Activated CD4-positive, alpha-beta memory T cell treated with anti-CD3 and anti-CD28 coated beads, Interleukin-2, amount 10 ng/mL, durations not matched to agents 7 days and 5 days (primary cell): ENCODE results near the gene PTK7. TPM values are rescaled to one million over a fixed set of nuclear protein-coding genes. Genes with fewer than 3 reads are reported as not detected.
A peak's percentile ranks its signal among the peaks of the same experiment; 100 is the strongest.

ENCODE experiments used
- CTCF ChIA-PET: fragments of 350-600 bp; sonication (Branson Sonifier 250); formaldehyde crosslinking; loops from one replicate; lab custom pipeline; 2021; ENCODE audit warnings: antibody characterized with exemption, inconsistent platforms; lab: Charles Lee
- POLR2A ChIA-PET: fragments of 350-600 bp; sonication (Branson Sonifier 250); formaldehyde crosslinking; loops from one replicate; lab custom pipeline; 2021; ENCODE audit warnings: antibody characterized with exemption; lab: Charles Lee
- DNase-seq: peaks from one replicate; pipeline ENCODE4 v3.0.0-alpha.2; 2020
- H3K27ac Mint-ChIP-seq: one replicate; pipeline ENCODE4 v1.8.0; 2021; ENCODE audit warnings: mild to moderate bottlenecking, mixed read lengths
- H3K27me3 Mint-ChIP-seq: one replicate; pipeline ENCODE4 v1.8.0; 2021; ENCODE audit warnings: mixed read lengths
- H3K36me3 Mint-ChIP-seq: one replicate; pipeline ENCODE4 v1.8.0; 2021; ENCODE audit warnings: low read depth, mixed read lengths
- H3K4me1 Mint-ChIP-seq: one replicate; pipeline ENCODE4 v1.8.0; 2021; ENCODE audit warnings: mixed read lengths
- H3K4me3 Mint-ChIP-seq: one replicate; pipeline ENCODE4 v1.8.0; 2021; ENCODE audit warnings: mild to moderate bottlenecking, mixed read lengths
- H3K9me3 Mint-ChIP-seq: one replicate; pipeline ENCODE4 v1.8.0; 2021; ENCODE audit warnings: mixed read lengths
- total RNA-seq, 2 experiments: library from RNA; stranded (reverse); gene quantifications; one replicate each; pipeline ENCODE4 v1.2.3, GENCODE V29; 2021

The PTK7 gene
- total RNA-seq, 2 experiments from 2014 or later: 0.23 to 0.35 TPM

DNA sequence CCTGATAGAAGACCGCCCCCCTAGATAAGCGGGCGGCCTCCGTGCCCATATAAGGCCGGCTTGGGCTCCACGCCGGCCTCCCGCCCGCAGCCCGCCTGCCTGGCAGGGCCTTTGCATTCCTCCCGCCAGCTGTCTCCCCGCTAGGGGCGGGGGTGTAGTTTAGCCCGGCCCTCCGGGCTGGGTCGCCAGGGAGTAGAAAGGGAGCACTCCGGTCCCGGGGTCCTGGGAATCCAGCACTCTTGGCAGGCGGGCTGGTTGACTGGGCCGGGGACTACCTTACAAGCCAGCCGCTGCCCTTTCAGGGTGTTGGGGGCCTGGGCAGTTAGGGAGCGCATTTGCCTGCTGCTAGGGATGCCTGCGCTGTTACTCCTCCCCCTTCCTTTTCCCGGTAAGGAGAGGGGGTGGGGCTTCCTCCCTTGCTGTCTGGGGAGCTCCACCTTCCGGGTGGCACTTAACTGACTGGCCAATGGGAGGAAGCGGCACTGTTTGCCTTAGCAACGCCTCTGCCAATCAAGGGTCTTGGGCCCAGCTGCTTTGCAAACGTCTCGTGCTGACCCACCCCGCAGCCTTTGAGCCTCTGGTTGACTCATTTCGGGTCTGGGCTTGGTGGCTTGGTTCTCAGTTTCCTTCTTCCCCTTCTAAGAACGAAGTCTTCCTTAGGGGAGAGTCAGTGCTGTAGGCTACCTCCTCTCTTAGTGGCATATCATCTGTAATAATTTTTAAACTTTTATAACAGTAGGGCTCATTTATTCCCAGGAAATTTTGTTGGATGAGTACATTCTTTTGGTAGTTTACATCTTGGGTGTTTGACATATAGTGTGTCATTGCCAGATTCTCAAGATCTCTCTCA is 98.4 kb downstream of the PTK7 start:
- peaks cover 62% of the 10 kb centered on the region for H3K36me3 Mint-ChIP-seq
- peak overlapping the region; percentile 87 for H3K27ac Mint-ChIP-seq
- CTCF ChIA-PET: interaction anchor here (0.6 to 2.7 kb wide), 7 partner anchors 31 to 332 kb away, joined by 3 to 15 read pairs (median 3); partner anchors contain the start of genes CUL7, DNPH1, KLC4 and KLHDC3
- peak overlapping the region; percentile 95 for H3K4me3 Mint-ChIP-seq
- POLR2A ChIA-PET: interaction anchor here (0.7 to 5.7 kb wide), 16 partner anchors 10 to 455 kb away, joined by 3 to 51 read pairs (median 4); partner anchors contain the start of genes ABCC10, CNPY3, CUL9 and DNPH1
- DNase-seq: peak; percentile 98
- H3K9me3 Mint-ChIP-seq: no peaks in the 10 kb centered on the region
- peaks cover 51% of the 10 kb centered on the region for H3K4me1 Mint-ChIP-seq
- no peaks in the 10 kb centered on the region for H3K27me3 Mint-ChIP-seq

DNA sequence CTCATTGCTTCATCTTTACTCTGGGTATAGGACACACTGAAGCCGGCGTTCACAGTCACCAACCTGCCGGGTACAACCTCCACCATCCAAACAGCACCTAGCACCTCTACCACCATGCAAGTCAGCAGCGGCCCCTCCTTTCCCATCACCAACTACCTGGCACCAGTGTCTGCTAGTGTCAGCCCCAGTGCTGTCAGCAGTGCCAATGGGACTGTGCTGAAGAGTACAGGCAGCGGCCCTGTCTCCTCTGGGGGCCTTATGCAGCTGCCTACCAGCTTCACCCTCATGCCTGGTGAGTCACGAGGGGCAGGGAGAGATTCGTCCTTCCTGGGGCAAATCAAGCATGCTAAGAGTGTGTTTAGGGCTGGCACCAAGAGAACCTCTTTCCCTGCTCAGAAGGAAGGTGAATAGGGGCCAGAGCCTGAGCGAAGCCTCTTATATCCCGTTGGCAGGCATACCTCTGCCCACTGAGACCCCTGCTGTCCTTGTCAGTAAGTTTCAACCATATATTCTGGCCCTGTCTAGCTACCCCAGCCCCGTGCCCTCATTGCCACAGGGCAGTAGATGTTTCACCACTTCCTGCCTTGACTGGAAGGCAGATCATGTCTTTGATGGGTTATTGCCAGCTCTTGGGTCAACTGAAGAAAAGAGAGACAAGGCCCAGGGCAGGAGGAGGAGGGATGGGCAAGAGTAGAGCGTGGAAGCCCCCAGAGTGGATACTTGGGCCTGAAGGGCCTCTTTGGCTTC is 99.7 kb downstream of the PTK7 start:
- CTCF ChIA-PET: interaction anchor here (1.0 to 2.7 kb wide), 3 partner anchors 53 to 330 kb away, joined by 3 to 15 read pairs (median 7); partner anchors contain the start of genes DNPH1, KLC4 and MRPL2
- POLR2A ChIA-PET: interaction anchor here (1.5 to 5.7 kb wide), 5 partner anchors 8 to 247 kb away, joined by 5 to 51 read pairs (median 10); partner anchors contain the start of genes CNPY3, CUL9, DNPH1 and ZNF318
- H3K9me3 Mint-ChIP-seq: no peaks in the 10 kb centered on the region

DNA sequence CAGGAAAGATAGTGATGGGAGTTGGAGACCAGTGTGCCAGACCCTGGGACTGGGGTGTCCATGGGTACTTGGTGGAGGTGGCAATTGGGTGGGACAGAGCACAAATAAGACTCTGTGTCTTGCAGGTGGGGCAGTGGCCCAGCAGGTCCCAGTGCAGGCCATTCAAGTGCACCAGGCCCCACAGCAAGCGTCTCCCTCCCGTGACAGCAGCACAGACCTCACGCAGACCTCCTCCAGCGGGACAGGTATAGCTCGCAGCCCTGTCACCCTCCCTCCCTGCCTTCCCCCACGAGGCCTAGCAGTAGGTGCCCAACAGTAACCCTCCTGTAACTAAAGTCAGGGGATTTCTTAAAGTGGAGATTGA is 100.3 kb downstream of the PTK7 start:
- H3K4me3 Mint-ChIP-seq: no peak overlapping the region
- CTCF ChIA-PET: interaction anchor here (2.6 kb wide), 1 partner anchor 53 kb away, joined by 15 read pairs; the partner anchor contains the start of gene DNPH1
- no peaks in the 10 kb centered on the region for H3K9me3 Mint-ChIP-seq
- peaks cover 62% of the 10 kb centered on the region for H3K36me3 Mint-ChIP-seq
- H3K4me1 Mint-ChIP-seq: peaks cover 48% of the 10 kb centered on the region
- H3K27ac Mint-ChIP-seq: peak overlapping the region; percentile 87
- POLR2A ChIA-PET: interaction anchor here (2.4 to 5.7 kb wide), 2 partner anchors 8 to 53 kb away, joined by 10 to 51 read pairs; partner anchors contain the start of genes CUL9 and DNPH1
- DNase-seq: no peak
- H3K27me3 Mint-ChIP-seq: no peaks in the 10 kb centered on the region

More for the DNA sequence above, 99.7 kb downstream of the PTK7 start:
- peak overlapping the region; percentile 87 for H3K27ac Mint-ChIP-seq
- H3K36me3 Mint-ChIP-seq: peaks cover 62% of the 10 kb centered on the region
- H3K27me3 Mint-ChIP-seq: no peaks in the 10 kb centered on the region
- no peak overlapping the region for H3K4me3 Mint-ChIP-seq
- DNase-seq: no peak
- H3K4me1 Mint-ChIP-seq: peaks cover 44% of the 10 kb centered on the region

DNA sequence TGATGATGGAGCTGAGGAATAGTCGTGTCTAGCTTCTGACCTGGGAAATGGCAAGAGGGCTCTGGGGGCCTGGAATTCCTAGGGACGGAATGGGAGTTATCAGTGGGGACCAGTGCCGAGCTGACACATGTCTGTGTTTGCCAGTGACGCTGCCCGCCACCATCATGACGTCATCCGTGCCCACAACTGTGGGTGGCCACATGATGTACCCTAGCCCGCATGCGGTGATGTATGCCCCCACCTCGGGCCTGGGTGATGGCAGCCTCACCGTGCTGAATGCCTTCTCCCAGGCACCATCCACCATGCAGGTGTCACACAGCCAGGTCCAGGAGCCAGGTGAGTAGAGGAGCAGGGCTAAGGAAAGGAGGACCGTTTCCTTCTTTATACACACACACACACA is 102.0 kb downstream of the PTK7 start:
- ChIA-PET POLR2A (no interaction called here), CTCF (no interaction called here)
- H3K4me1 Mint-ChIP-seq: peaks cover 52% of the 10 kb centered on the region
- H3K36me3 Mint-ChIP-seq: peaks cover 54% of the 10 kb centered on the region
- no peaks in the 10 kb centered on the region for H3K9me3 Mint-ChIP-seq
- no peak overlapping the region for H3K4me3 Mint-ChIP-seq
- no peak overlapping the region for H3K27ac Mint-ChIP-seq
- DNase-seq: no peak
- no peaks in the 10 kb centered on the region for H3K27me3 Mint-ChIP-seq

DNA sequence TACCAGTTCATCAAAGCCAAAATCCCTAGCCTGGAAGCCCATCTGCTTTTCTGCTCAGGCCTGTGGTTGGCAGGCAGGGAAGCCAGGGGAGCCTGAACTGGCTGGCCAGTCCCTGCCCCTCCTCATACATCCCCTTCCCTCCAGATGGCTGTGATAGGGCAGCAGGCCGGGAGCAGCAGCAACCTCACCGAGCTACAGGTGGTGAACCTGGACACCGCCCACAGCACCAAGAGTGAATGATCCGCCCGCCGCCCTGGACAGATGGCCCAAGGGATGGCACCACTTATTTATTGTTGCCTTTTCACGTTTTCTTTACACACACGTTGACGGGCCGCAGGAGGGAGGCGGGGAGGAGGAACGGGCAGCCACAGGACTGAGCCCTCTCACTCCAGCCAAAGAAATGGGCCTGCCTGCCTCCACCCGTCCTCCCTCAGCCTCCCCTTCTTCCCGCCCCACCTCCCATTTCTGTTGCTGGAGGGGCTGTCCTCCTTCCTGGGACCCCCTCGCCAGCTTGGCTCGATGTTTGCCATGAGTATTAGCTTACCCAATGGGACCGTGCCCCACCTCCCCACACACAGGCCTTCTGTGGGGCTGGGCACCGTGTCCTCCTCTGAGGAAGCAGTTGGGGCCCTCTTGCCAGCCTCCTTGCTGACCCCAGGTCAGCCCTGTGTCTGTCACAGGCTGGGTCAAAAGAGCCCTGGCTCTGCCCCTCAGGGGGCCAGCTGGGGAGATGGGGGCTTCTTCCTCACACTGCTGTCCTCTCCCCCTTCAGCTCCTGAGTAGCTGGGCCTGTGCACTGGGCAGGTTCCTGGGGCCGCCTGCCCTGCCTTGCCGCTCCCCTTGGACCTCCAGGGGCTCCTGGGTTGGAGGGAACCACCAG is 103.1 kb downstream of the PTK7 start:
- no peak overlapping the region for H3K4me3 Mint-ChIP-seq
- H3K27me3 Mint-ChIP-seq: no peaks in the 10 kb centered on the region
- no peak for DNase-seq
- ChIA-PET CTCF (no interaction called here), POLR2A (no interaction called here)
- no peaks in the 10 kb centered on the region for H3K9me3 Mint-ChIP-seq
- peaks cover 52% of the 10 kb centered on the region for H3K4me1 Mint-ChIP-seq
- H3K27ac Mint-ChIP-seq: no peak overlapping the region
- peaks cover 51% of the 10 kb centered on the region for H3K36me3 Mint-ChIP-seq

DNA sequence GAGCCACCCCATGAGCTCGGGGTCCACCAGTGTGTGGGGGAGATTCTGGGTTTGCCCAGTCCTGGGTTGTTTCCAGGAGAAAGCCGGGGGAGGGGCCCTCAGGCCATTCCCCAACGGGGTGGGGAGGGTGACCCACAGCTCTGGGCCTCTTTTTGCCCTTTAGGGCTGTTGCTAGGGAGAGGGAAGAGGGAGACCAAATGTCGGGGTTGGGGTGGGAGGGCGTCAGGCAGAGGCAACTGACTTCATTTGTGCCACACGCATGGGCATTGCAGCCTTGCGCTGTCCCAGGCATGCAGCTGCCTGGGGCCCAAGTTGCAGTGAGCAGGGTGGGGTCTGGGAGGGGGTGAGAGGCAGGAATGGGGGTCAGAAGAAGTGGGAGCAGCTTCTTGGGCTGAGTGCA is 103.9 kb downstream of the PTK7 start:
- Mint-ChIP-seq H3K36me3 (peaks cover 49% of the 10 kb centered on the region), H3K27ac (no peak overlapping the region), H3K9me3 (no peaks in the 10 kb centered on the region), H3K27me3 (no peaks in the 10 kb centered on the region), H3K4me3 (no peak overlapping the region), H3K4me1 (peaks cover 53% of the 10 kb centered on the region)
- DNase-seq: no peak
- ChIA-PET POLR2A (interaction anchor here (1.1 to 2.8 kb wide), 2 partner anchors 8 to 44 kb away, joined by 6 to 12 read pairs; no protein-coding TSS in a partner anchor), CTCF (no interaction called here)

DNA sequence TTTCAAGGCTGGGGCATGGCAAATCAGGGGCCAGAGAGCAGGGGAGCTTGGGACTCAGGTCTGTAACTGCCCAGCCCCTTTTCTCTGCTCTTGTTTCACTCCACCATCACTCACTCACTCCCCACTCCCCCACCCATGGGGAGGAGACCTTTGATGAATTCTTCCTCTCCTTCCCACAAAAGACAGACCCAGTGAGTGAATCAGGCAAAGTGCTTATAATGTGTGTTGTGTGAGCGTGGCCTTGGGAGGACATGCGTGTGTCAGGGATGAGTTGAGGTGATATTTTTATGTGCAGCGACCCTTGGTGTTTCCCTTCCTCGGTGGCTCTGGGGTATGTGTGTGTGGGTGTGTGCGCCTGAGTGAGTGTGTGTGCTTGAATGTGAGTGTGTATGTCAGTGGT is 104.9 kb downstream of the PTK7 start:
- Mint-ChIP-seq H3K27ac (peak overlapping the region; percentile 19), H3K4me1 (peaks cover 52% of the 10 kb centered on the region), H3K4me3 (peak overlapping the region; percentile 95), H3K36me3 (peaks cover 45% of the 10 kb centered on the region), H3K9me3 (no peaks in the 10 kb centered on the region), H3K27me3 (no peaks in the 10 kb centered on the region)
- POLR2A ChIA-PET: interaction anchor here (1.1 to 2.8 kb wide), 3 partner anchors 9 to 48 kb away, joined by 6 to 12 read pairs (median 9); partner anchors contain the start of gene DNPH1
- CTCF ChIA-PET: no interaction called here
- DNase-seq: no peak

DNA sequence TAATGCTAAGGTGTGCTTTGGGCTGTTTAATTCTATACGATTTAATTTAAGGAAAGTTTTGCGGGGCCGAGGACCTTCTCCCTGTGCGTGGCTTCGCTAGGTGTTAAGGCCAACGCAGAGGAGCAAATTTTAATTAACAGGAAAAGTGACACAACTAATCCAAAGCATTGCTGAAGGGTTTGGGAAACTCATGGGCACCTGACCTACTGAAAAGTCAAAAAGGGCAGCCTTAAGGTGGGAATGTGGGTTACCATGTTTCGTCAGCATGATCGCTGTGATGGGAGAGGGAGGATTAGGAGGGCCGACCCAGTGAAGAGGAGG is 105.5 kb downstream of the PTK7 start:
- POLR2A ChIA-PET: interaction anchor here (0.7 to 5.5 kb wide), 6 partner anchors 7 to 339 kb away, joined by 3 to 51 read pairs (median 7); partner anchors contain the start of genes CNPY3 and DNPH1
- Mint-ChIP-seq H3K4me1 (peaks cover 47% of the 10 kb centered on the region), H3K27ac (peak overlapping the region; percentile 53), H3K36me3 (peaks cover 44% of the 10 kb centered on the region), H3K27me3 (no peaks in the 10 kb centered on the region), H3K9me3 (no peaks in the 10 kb centered on the region), H3K4me3 (peak overlapping the region; percentile 95)
- CTCF ChIA-PET: interaction anchor here (0.8 to 1.5 kb wide), 4 partner anchors 8 to 47 kb away, joined by 4 to 5 read pairs (median 5); partner anchors contain the start of genes DNPH1 and SRF
- no peak for DNase-seq

DNA sequence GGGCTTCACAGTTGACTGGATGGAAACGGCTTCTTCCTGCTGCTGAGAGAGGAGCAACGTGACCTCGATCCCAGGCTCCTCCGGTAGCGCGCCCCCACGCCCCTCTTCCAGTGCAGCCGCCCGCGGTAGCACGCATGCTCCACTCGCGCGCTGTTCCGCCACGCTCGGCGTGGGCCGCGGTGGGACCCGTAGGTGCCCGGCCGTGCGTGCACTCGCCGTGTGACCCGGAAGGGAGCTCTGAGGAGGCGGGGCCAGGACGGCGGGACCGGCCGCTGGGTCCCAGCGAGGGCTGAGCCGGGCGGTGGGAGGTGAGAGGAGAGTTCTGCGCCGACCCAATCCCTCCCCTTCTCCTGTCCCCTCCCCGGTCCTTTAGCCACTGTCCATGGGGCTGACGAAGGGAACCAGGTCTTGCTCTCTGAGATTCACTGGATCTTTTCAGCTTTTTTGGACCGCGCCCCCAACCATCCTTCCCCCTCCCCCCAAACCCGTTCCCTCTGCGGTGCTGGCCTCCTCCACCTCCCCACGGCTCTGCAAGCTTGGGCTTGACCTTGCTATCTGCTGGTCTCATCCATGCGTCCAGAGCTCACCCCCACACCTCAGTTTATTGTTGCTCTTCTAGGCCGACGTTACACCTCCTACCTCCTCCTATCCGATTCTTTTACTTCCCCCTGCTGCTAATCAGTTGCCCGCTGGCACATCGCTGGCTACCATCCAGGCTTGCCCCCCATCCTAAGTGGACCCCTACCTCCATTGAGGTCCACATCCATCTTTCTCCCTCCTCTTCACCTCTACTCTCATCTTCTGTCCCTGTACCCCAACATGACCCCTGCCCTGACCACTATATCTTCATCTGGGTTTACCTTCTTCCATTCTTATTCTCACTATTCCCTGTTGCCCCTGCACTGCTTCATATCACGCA is 106.1 kb downstream of the PTK7 start, which contains the start of gene CUL9:
Gene CUL9 (plus strand): TSS at position 255 of the 919 bp plus-strand sequence. CDS start 2,115 bp downstream, outside the sequence.
- peaks cover 43% of the 10 kb centered on the region for H3K36me3 Mint-ChIP-seq
- CTCF ChIA-PET: interaction anchor here (0.6 to 1.5 kb wide), 6 partner anchors 9 to 290 kb away, joined by 4 to 5 read pairs (median 5); partner anchors contain the start of genes DNPH1 and SRF

DNA sequence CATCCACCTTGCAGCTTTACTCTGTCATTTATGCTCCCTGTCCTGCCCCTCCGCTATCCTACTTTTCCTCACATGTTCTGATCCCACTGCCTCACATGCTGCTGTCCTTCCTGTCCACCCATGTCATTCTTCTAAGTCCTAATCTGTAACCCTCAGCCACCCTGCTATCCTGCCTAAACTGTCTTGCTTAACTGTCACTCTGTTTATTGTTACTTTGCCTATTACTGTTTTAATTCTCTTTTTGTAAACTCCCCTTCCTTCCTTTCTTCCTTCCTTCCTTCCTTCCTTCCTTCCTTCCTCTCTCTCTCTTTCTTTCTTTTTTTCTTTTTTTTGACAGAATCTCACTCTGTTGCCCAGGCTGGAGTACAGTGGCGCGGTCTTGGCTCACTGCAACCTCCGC is 107.3 kb downstream of the PTK7 start:
- Mint-ChIP-seq H3K27ac (no peak overlapping the region), H3K4me1 (peaks cover 46% of the 10 kb centered on the region), H3K9me3 (no peaks in the 10 kb centered on the region), H3K4me3 (peak overlapping the region; percentile 95), H3K36me3 (peaks cover 47% of the 10 kb centered on the region), H3K27me3 (no peaks in the 10 kb centered on the region)
- POLR2A ChIA-PET: interaction anchor here (0.8 to 5.5 kb wide), 2 partner anchors 9 to 11 kb away, joined by 3 to 51 read pairs; no protein-coding TSS in a partner anchor
- DNase-seq: no peak
- CTCF ChIA-PET: no interaction called here

More for the DNA sequence above, 106.1 kb downstream of the PTK7 start, which contains the start of gene CUL9:
- peaks cover 46% of the 10 kb centered on the region for H3K4me1 Mint-ChIP-seq
- H3K27ac Mint-ChIP-seq: peak within 1 kb of the TSS; percentile 53
- POLR2A ChIA-PET: interaction anchor here (0.7 to 5.5 kb wide), 8 partner anchors 8 to 338 kb away, joined by 3 to 51 read pairs (median 4); partner anchors contain the start of genes CNPY3, DNPH1, KLC4 and MRPL2
- peak within 1 kb of the TSS; percentile 95 for H3K4me3 Mint-ChIP-seq
- peak; percentile 87 for DNase-seq
- H3K27me3 Mint-ChIP-seq: no peaks in the 10 kb centered on the region
- no peaks in the 10 kb centered on the region for H3K9me3 Mint-ChIP-seq
